Endothelial cell of umbilical vein (primary cell): ENCODE measurements around the gene TMEM266.

Source experiments
- CTCF ChIP-seq, 2 donors: IDR thresholded peaks; 1 replicate in 1 of 2; 2 replicates in 1 of 2; pipeline ENCODE4 v1.5.1; 2011; ENCODE audit warnings: low read length in 2 of 2, mild to moderate bottlenecking in 2 of 2, moderate library complexity in 2 of 2, control low read depth in 1 of 2, inconsistent platforms in 1 of 2, low read depth in 1 of 2; ENCODE audit not compliant: insufficient read depth in 1 of 2; ENCODE audit errors: extremely low read depth in 1 of 2
- EZH2 ChIP-seq: IDR thresholded peaks from 2 replicates; pipeline ENCODE4 v1.6.1; 2012; ENCODE audit warnings: borderline replicate concordance, low read depth, mild to moderate bottlenecking, moderate library complexity, low read length, inconsistent platforms; ENCODE audit not compliant: severe bottlenecking
- FOS ChIP-seq: IDR thresholded peaks from 2 replicates; pipeline ENCODE4 v1.6.1; 2011; ENCODE audit warnings: mild to moderate bottlenecking, low read length, moderate library complexity, borderline replicate concordance; ENCODE audit not compliant: insufficient read depth
- GATA2 ChIP-seq: IDR thresholded peaks from 2 replicates; pipeline ENCODE4 v1.7.0; 2011; ENCODE audit warnings: low read depth, mild to moderate bottlenecking, moderate library complexity, mixed read lengths, low read length; ENCODE audit not compliant: insufficient read length, insufficient read depth
- JUN ChIP-seq: IDR thresholded peaks from 2 replicates; pipeline ENCODE4 v1.6.1; 2011; ENCODE audit warnings: borderline replicate concordance, low read depth; ENCODE audit not compliant: insufficient read length, insufficient read depth
- MAX ChIP-seq: IDR thresholded peaks from 2 replicates; pipeline ENCODE4 v1.6.1; 2011; ENCODE audit not compliant: insufficient read depth, insufficient read length
- MYC ChIP-seq: IDR thresholded peaks from one replicate; pipeline ENCODE4 v1.6.1; 2011; ENCODE audit warnings: mild to moderate bottlenecking, low read depth, low read length
- POLR2A ChIP-seq: IDR thresholded peaks from 2 replicates; pipeline ENCODE4 v1.6.1; 2012; ENCODE audit warnings: low read depth, mild to moderate bottlenecking, control low read depth, low read length
- POLR2AphosphoS5 ChIP-seq: IDR thresholded peaks from 2 replicates; pipeline ENCODE4 v1.6.1; 2012; ENCODE audit warnings: low read depth, mild to moderate bottlenecking, control low read depth, low read length, moderate library complexity; ENCODE audit not compliant: insufficient read depth

- no peak for TF ChIP-seq CTCF (IDR thresholded peaks at IDR 0.05; ENCODE audit: extremely low read depth in 1 of 2, insufficient read depth in 1 of 2, low read depth in 1 of 2, low read length in 2 of 2)
- no peak for TF ChIP-seq EZH2
- TF ChIP-seq POLR2AphosphoS5, result no peak
- TF ChIP-seq POLR2A, result no peak
- no peak for TF ChIP-seq MYC
- TF ChIP-seq JUN, result no peak
- no peak for TF ChIP-seq MAX
- TF ChIP-seq GATA2, result no peak
- TF ChIP-seq FOS, result no peak
Observed at GRCh38 chr15:76200083-76200465, 140.3 kb downstream of the TMEM266 start.
